ENCODE data around the gene IGSF1.
A peak's percentile ranks its signal among the peaks of the same experiment; 100 is the strongest.
"Not testable (repeated sequence)": the region's sequence is repeated elsewhere in the genome, so short reads cannot be mapped to it uniquely, and the experiment has no call there.

Gene IGSF1

DNA sequence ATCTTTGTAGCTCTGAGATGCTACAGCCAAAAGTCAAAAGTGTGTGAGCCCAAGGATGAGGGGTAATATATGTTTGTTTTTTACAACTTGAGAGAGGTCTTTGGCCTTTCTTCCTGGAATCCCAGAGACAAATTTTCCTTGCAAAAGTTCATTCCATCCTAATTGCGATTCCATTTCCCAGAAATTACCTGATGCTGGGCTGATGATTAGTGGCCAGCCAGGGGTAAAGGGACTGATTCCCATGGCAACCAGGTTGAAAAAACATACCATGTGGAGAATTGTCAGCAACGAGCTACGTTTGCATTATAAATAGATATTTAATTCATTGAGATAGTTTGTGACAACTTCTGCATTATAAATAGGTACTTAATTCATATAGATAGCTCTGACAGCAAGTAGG lies 17.8 kb downstream of the IGSF1 start:
- DNase-seq: no peak

DNA sequence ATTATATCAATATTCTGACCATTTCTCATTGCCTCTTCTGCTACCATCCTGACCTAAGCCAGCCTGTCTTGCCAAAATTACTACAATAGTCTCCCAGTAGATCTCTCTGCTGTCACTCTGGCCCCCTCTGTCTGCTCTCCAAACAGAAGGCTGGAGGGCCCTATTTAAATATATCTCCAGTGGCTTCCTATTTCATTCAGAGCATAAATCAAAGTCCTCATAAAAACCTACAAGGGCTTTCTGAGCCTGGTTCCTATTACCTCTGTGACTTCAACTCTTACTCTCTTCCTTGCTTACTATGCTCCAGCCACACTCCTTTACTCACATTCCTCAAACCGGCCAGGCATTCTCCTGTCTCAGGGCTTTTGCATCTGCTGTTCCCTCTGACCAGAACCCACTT lies 19.0 kb downstream of the IGSF1 start:
- DNase-seq: no peak

DNA sequence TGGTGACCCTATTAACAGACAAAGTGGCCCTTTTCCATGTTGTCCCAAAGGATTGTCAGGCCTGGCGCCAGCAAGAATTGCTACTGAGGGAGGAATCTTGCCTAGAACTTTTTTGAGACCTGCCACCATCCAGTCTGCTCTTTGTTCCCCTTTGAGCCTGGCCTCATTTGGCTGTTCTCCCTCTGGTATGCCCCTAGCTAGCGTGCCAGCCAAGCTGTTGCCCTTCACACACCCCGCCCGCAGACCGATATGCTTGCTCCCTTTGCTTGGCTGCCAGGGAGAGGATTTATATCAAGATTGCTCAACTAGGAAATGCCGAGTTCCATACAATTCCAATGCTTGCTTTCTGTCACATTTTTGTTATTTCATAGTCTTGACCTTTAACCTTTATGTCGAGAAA lies 24.4 kb downstream of the IGSF1 start:
- no peak for DNase-seq

DNA sequence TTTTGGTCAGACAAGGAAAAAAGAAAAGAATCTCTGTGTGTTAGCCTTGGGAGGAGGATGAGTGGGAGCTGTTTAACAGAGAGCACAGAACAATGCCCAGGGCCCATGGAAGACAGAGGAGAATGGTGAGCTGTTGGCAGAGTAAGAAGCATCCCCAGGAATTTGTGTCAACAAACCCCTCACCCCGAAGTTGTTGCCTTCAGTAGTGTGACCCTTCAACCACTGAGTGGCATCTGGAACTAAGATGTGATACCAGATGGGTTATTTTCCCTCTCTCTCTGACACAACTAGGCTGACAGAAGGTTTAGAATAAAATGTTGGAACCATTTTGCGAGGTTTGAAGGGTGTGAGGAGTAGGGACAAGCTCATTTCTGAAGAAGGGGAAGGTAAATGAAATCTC lies 25.1 kb downstream of the IGSF1 start:
- DNase-seq: no peak

DNA sequence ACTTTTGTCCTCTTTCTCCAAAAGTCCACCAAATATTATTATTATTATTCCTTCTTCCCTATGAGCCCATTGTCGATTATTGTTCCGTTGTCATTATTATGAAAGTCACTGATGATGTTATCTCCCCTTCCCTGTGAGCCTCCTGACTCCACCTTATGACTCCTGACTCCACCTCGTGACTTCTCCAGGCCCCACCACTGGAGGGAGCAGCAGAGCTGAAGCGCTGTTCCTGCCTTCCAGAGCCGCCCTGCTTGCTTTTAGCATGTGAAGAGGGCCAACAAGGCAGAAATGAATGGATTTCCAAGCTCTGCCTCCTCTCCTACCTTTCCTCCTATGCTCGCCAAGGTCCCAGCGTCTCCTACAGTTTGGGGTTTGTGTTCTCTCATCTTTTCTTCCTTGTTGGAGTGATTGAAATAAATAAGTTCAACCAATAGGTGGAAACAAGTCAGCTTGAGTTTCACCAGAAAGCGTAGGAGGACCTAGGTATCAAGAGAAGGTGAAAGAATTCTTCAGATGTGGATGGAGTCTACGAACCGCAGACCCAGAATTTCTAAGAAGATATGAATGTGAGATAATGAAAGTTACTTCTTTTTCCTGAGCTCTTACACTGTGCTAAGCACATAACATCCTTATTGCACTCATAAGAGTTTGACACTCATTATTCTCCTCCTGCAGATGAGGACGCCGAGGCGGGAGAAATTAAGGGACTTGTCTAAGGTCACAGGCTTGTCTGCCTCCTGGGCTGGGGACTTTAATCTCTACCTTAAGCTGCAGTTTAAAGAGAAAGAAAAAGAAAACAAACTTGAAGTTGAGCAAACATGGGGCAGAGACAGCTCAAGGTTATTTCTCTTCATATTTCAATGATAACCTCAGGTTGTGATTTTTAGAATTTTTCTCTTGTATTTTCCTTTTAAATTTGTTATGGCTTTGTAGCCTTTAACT lies 26.1 kb downstream of the IGSF1 start:
- peak; percentile 3 for DNase-seq

DNA sequence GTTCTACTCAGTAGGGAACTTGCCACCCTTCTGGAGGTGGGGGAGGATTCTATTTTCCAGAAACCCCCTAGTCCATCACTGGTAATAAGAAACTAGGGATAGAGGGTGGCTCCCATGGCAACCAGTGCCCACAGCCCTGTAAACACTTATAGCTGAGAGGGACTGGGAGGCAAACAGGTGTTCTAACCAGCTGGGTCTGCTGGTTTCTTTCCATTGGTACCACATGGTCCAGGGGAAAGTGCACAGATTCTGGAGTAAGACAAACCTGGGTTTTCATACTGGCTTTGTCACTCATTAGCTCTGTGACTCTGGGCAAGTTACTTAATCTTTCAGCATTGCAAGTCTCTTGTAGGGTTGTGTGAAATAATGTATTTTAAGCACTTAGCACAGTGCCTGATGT lies 26.9 kb downstream of the IGSF1 start:
- no peak for DNase-seq

DNA sequence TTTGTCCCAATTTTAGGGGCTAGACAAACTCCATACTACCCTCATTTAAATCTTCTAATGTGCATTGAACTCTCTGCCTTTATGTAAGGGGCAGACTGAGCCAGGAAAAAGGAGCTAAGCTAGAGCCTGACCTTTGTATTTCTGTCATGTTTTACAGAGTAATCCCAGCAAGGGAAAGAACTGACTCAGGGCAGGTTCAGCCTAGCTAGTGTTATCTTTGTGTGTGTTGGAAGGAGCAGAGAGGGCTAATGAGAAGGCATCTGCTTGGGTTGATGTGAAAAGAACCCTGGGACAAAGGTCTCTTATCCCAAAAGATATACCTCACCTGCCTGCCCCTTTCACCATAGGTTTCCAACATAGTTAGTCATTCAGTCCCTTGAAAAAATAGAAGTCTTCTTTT lies 31.7 kb downstream of the IGSF1 start:
- no peak for DNase-seq

DNA sequence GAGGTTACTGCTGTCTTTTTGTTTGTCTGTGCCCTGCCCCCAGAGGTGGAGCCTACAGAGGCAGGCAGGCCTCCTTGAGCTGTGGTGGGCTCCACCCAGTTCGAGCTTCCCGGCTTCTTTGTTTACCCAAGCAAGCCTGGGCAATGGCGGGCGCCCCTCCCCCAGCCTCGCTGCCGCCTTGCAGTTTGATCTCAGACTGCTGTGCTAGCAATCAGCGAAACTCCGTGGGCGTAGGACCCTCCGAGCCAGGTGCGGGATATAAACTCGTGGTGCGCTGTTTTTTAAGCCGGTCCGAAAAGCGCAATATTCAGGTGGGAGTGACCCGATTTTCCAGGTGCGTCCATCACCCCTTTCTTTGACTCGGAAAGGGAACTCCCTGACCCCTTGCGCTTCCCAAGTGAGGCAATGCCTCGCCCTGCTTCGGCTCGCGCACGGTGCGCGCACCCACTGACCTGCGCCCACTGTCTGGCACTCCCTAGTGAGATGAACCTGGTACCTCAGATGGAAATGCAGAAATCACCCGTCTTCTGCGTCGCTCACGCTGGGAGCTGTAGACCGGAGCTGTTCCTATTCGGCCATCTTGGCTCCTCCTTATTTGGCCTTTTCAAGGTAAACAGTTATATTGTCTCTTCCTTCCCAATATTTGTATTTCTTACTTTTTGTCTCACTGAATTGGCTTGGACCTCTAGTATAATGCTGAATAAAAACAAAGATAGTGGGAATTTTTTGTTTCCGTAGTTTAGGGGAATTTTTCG lies 37.9 kb downstream of the IGSF1 start:
- DNase-seq: not testable (repeated sequence)

DNA sequence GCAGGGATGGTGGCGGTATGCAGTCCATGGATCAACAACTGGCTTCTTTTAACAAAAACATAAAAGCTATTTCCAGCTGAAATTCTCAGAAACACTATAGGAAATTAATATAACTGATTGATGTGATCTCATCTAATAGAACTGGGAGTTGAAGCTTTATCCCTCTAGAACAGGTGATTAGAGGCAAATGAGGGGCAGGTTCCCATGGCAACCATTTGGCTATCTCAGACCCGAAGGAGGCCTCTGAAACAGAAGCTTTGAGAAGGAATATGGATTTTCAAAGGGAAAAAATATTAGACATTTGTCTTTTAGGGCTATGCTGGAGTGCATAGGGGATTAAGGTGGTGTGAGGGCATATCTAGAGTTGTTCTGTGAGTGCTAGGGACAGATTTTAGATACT lies 50.0 kb downstream of the IGSF1 start:
- no peak for DNase-seq

DNA sequence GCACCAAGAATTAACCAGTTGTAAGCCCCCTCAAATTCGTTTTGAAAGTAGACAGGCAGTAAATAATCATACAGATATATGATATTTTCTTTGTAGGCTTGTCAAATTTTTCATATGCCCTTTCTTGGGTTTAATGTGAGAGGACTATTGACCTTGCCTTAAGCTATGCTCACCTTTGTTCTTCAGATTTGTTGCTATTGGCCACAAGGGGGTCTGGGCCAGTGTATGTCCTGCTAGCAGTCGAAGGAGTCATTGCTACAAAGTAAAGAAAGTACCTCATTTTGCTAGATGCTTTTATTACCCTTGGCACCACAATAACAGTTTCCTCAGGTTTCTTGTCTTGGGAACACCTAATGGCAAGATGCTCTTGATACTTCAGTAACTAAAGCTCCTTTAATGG lies 51.7 kb downstream of the IGSF1 start:
- DNase-seq: no peak

DNA sequence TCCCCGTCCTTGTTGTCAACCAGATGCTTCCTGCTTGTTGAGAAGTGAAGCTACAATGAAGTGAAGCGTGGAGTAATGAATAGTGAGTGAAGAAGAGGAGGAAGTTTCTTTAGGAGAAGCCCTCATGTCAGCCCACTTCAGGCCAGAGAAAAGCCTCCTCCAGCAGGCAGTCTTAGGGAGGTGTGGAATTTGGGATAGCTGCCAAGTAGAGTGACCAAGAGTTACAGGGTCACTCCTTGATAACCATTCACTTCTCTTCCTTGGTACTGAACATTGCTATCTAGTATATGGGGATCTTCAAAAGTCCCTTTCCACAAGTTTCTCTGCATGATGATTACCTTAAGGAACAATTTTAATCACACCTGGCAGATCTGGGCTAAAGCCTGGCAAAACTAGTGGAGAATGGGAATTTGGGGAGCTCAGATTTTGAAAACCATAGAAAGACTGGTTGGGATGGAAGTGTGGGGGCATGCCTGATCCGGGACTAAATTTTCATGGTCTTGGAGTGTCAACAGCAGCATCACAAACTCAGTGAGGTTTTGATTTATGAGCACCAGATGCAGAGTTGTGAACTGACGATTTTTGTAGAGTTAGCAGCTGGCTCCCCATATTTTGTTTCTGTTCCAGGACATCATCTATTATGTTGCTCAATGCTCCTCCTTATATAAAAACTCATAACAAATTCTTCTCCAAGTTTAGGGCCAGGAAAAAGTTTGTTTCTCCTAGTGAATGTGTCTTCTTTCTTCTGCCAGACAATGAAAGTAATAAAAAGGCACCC lies 53.1 kb downstream of the IGSF1 start:
- DNase-seq: no peak

DNA sequence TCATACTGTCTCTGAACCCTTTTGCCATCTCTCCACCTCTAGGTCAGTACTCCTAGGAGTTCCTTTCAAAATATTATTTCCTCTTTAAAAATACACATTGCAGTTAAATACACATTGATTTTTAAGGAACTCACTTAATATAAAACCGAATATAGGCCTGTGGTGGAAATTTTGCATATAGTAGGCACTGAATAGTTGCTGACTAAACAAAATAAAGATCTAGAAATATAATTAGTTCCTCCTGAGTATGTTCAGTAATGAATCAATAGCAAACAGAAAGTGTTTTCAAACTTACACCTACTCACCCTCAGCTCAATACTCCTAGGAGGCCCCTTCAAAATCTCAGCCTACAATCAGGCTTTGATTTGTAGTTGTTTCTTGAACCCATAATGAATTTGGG lies 61.5 kb downstream of the IGSF1 start:
- no peak for DNase-seq

DNA sequence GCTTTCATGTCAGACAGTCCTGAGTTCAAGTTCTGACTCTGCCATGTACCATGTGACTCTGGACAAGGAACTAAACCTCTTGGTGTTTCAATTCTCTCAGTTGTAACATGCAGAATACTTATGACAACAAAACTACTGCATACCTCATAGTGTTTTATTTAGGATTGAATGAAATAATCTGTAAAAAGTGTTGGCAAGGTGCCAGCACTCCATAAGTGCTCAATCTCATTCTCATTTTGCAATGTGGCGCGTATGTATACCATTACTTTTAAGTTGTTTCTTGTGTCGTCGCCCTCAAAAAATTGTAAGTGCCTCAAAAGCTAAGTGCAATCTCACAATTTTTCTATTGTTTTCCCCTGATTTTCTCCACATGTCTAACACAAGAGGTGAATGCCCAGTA lies 62.5 kb downstream of the IGSF1 start:
- no peak for DNase-seq

DNA sequence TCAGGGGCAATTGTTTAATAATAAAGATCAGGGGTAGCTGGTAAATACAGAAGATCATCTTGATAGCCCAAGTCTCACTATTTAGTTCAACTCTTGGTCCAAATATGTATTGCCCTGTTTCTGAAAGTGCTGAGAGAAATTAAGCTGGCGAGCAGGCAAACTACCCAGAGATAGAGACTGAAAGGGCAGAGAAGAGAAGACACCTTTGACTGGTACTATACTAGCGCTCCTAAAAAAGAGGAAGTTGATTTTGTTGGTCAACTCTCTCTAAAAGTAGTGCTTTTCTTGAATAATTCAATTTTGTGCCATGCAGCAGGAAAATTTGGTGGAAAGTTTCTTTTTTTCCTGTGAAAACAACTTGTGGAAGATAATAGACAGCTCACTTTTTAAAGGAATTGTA lies 64.0 kb downstream of the IGSF1 start:
- no peak for DNase-seq

Measured in GDM1 (cell line).